K562 (cell line): ENCODE data around the gene TBC1D16. TPM values are rescaled to one million over a fixed set of nuclear protein-coding genes. Genes with fewer than 3 reads are reported as not detected.

ENCODE experiments used
- ATAC-seq: fragments of 200-7000 bp; cut with Tn5 transposase; 3 replicates; pipeline ENCODE4 v1.9.1; 2020; ENCODE audit warnings: moderate library complexity
- BruUV-seq: library from RNA; stranded (reverse); fragments of 400-500 nt; replicated peaks from 2 replicates; lab custom pipeline; 2021; lab: Mats Ljungman, UMichigan
- CTCF ChIA-PET: fragments of 300-600 bp; formaldehyde crosslinking; extraction: SDS; loops from one replicate; lab custom pipeline; 2021; ENCODE audit warnings: low intra/inter-chr PET ratio; lab: Yijun Ruan, JAX
- POLR2A ChIA-PET: fragments of 300-600, 350-650 bp; sonication (Branson Sonifier 250); formaldehyde crosslinking; extraction: SDS; loops from one replicate; lab custom pipeline; 2021; ENCODE audit warnings: antibody characterized with exemption, inconsistent platforms; lab: Yijun Ruan, JAX
- DNase-seq, 4 experiments: peaks; one replicate each; pipeline versions ENCODE4 v3.0.0 to v3.0.0-alpha.2; 2011 to 2018; ENCODE audit warnings: low spot score in 3 of 4, mixed read lengths in 3 of 4; ENCODE audit errors: extremely low read depth in 1 of 4
- FAIRE-seq: peaks from 2 replicates; lab custom pipeline; 2011; peaks lifted over from hg19 to GRCh38; lab: Jason Lieb, UNC
- H2AFZ ChIP-seq: 2 replicates; pipeline ENCODE4 v1.6.0; 2011; ENCODE audit warnings: low read depth, low read length, control low read depth, inconsistent platforms
- H3K27ac ChIP-seq: fragments of 200-600 bp; 3 replicates; pipeline ENCODE4 v1.8.0; 2011; ENCODE audit warnings: low read depth, mild to moderate bottlenecking, control low read depth, inconsistent platforms, low read length, moderate library complexity, mixed read lengths; ENCODE audit errors: extremely low read depth
- H3K27me3 ChIP-seq, 2 experiments: fragments of 300-600 bp in 1 of 2; 2 replicates in 1 of 2; 3 replicates in 1 of 2; pipeline versions ENCODE4 v1.6.0 to v1.8.0; 2011; ENCODE audit warnings: inconsistent platforms in 2 of 2, low read length in 2 of 2, mild to moderate bottlenecking in 1 of 2, mixed read lengths in 1 of 2, moderate library complexity in 1 of 2; ENCODE audit not compliant: control insufficient read depth in 2 of 2, insufficient read depth in 2 of 2
- H3K36me3 ChIP-seq: fragments of 300-600 bp; 3 replicates; pipeline ENCODE4 v1.8.0; 2011; ENCODE audit warnings: mild to moderate bottlenecking, low read length, inconsistent platforms; ENCODE audit not compliant: control insufficient read depth, insufficient read depth
- H3K4me1 ChIP-seq, 2 experiments: fragments of 200-600 bp in 1 of 2; replicated peaks in 1 of 2; 2 replicates in 1 of 2; 3 replicates in 1 of 2; pipeline versions ENCODE4 v1.5.1 to v1.8.0; 2011; ENCODE audit warnings: inconsistent platforms in 2 of 2, low read length in 2 of 2, mild to moderate bottlenecking in 1 of 2, mixed read lengths in 1 of 2, moderate library complexity in 1 of 2; ENCODE audit not compliant: control insufficient read depth in 2 of 2, insufficient read depth in 2 of 2
- H3K4me2 ChIP-seq: 2 replicates; pipeline ENCODE4 v1.6.1; 2011; ENCODE audit warnings: low read length, control low read depth, inconsistent platforms, mixed read lengths; ENCODE audit not compliant: insufficient read depth
- H3K4me3 ChIP-seq: fragments of 200-600 bp; sonication (generic), shearing (Covaris generic); 2 replicates; pipeline ENCODE4 v1.5.1; 2016; ENCODE audit warnings: control low read depth, inconsistent platforms
- H3K79me2 ChIP-seq: fragments of 200-600 bp; 3 replicates; pipeline ENCODE4 v1.8.0; 2011; ENCODE audit warnings: low read length, inconsistent platforms; ENCODE audit not compliant: control insufficient read depth, insufficient read depth
- H3K9ac ChIP-seq, 2 experiments: 2 replicates each; pipeline versions ENCODE4 v1.6.0 to v1.6.1; 2011; ENCODE audit warnings: low read depth in 2 of 2, low read length in 2 of 2, control low read depth in 1 of 2, inconsistent platforms in 1 of 2, mild to moderate bottlenecking in 1 of 2, mixed read lengths in 1 of 2; ENCODE audit not compliant: insufficient read depth in 1 of 2
- H3K9me1 ChIP-seq: one replicate; pipeline ENCODE4 v1.6.0; 2011; ENCODE audit warnings: inconsistent platforms, mild to moderate bottlenecking, low read length, moderate library complexity; ENCODE audit not compliant: control insufficient read depth, insufficient read depth
- H3K9me3 ChIP-seq: replicated peaks from 2 replicates; pipeline ENCODE4 v1.5.1; 2011; ENCODE audit warnings: low read depth, low read length, inconsistent platforms; ENCODE audit not compliant: control insufficient read depth, insufficient read depth
- H4K20me1 ChIP-seq: replicated peaks from 2 replicates; pipeline ENCODE4 v1.6.1; 2011; ENCODE audit warnings: low read length, inconsistent platforms, mixed read lengths; ENCODE audit not compliant: control insufficient read depth, insufficient read depth
- ATF1 ChIP-seq, 2 experiments: fragments of 450-650 bp in 1 of 2; IDR thresholded peaks; 2 replicates each; pipeline ENCODE4 v1.6.1; 2016; ENCODE audit warnings: missing compliant biosample characterization in 1 of 2, missing genetic modification characterization in 1 of 2
- CBX1 ChIP-seq: sonication (generic); IDR thresholded peaks from 2 replicates; pipeline ENCODE4 v1.6.1; 2016; ENCODE audit warnings: antibody characterized with exemption, low read depth, mild to moderate bottlenecking
- E2F6 ChIP-seq, 2 experiments: IDR thresholded peaks; 2 replicates each; pipeline ENCODE4 v1.6.1; 2011; ENCODE audit warnings: borderline replicate concordance in 1 of 2, control low read depth in 1 of 2, low read depth in 1 of 2, low read length in 1 of 2, mild to moderate bottlenecking in 1 of 2, mixed read lengths in 1 of 2, moderate library complexity in 1 of 2; ENCODE audit not compliant: insufficient read depth in 1 of 2, insufficient read length in 1 of 2, poor library complexity in 1 of 2, severe bottlenecking in 1 of 2; ENCODE audit errors: extremely low read depth in 1 of 2
- HNRNPLL ChIP-seq: fragments of 200-400 bp; formaldehyde crosslinking; IDR thresholded peaks from 2 replicates; pipeline ENCODE4 v1.6.1; 2017; ENCODE audit warnings: low read length, low read depth, mild to moderate bottlenecking; ENCODE audit not compliant: poor library complexity, severe bottlenecking
- NCOA1 ChIP-seq: fragments of 450-650 bp; IDR thresholded peaks from 2 replicates; pipeline ENCODE4 v1.6.1; 2016; ENCODE audit warnings: low read depth
- NCOR1 ChIP-seq: fragments of 450-650 bp; IDR thresholded peaks from 2 replicates; pipeline ENCODE4 v1.6.1; 2016; ENCODE audit warnings: mild to moderate bottlenecking, moderate library complexity
- NEUROD1 ChIP-seq: fragments of 150-350 bp; IDR thresholded peaks from 2 replicates; pipeline ENCODE4 v1.6.1; 2014; ENCODE audit warnings: borderline replicate concordance, low read length, low read depth; ENCODE audit not compliant: partially characterized antibody
- PHF21A ChIP-seq: fragments of 450-650 bp; IDR thresholded peaks from 2 replicates; pipeline ENCODE4 v1.6.1; 2017; ENCODE audit warnings: low read depth, borderline replicate concordance
- PTTG1 ChIP-seq: fragments of 450-650 bp; IDR thresholded peaks from 2 replicates; pipeline ENCODE4 v1.6.1; 2016; ENCODE audit warnings: low read depth, mild to moderate bottlenecking, missing genetic modification characterization, missing compliant biosample characterization
- SAFB2 ChIP-seq: fragments of 200-400 bp; formaldehyde crosslinking; IDR thresholded peaks from 2 replicates; pipeline ENCODE4 v1.6.1; 2018; ENCODE audit warnings: borderline replicate concordance, low read length, low read depth, moderate library complexity; ENCODE audit not compliant: severe bottlenecking
- SAP30 ChIP-seq: fragments of 200-600 bp; sonication (generic); IDR thresholded peaks from 2 replicates; pipeline ENCODE4 v1.6.1; 2012; ENCODE audit warnings: borderline replicate concordance, low read depth, mild to moderate bottlenecking, moderate library complexity, low read length, control low read depth, inconsistent platforms; ENCODE audit not compliant: insufficient read depth, poor library complexity, severe bottlenecking
- YY1 ChIP-seq, 3 experiments: IDR thresholded peaks; 2 replicates each; pipeline ENCODE4 v1.6.1; 2011; ENCODE audit warnings: low read length in 2 of 3, mild to moderate bottlenecking in 2 of 3, moderate library complexity in 2 of 3, borderline replicate concordance in 1 of 3, control low read depth in 1 of 3, low read depth in 1 of 3; ENCODE audit not compliant: insufficient read depth in 3 of 3, insufficient replicate concordance in 2 of 3, control insufficient read depth in 1 of 3, insufficient read length in 1 of 3; ENCODE audit errors: extremely low read depth in 1 of 3
- ZNF134 ChIP-seq: fragments of 250-450 bp; sonication (Bioruptor Pico); conservative IDR thresholded peaks from 2 replicates; pipeline ENCODE4 v1.4.0; 2020
- ZNF140 ChIP-seq: fragments of 250-450 bp; sonication (Bioruptor Pico); IDR thresholded peaks from 2 replicates; pipeline ENCODE4 v1.8.0; 2021; ENCODE audit warnings: moderate library complexity, mild to moderate bottlenecking, inconsistent platforms
- ZNF24 ChIP-seq: fragments of 450-650 bp; IDR thresholded peaks from 2 replicates; pipeline ENCODE4 v1.6.1; 2016
- ZNF41 ChIP-seq: fragments of 250-450 bp; sonication (Bioruptor Pico); conservative IDR thresholded peaks from 2 replicates; pipeline ENCODE4 v1.4.0; 2020; ENCODE audit warnings: mild to moderate bottlenecking
- ZNF518B ChIP-seq: fragments of 250-450 bp; sonication (Bioruptor Pico); IDR thresholded peaks from 2 replicates; pipeline ENCODE4 v1.5.0; 2021; ENCODE audit warnings: mild to moderate bottlenecking, moderate library complexity
- ZNF561 ChIP-seq: fragments of 450-650 bp; formaldehyde crosslinking; conservative IDR thresholded peaks from 2 replicates; pipeline ENCODE4 v1.4.0; 2020; ENCODE audit warnings: mild to moderate bottlenecking, moderate library complexity
- WGBS: fragments of 100-300 bp; shearing (Covaris generic); methylation state at CpG from one replicate; pipeline ENCODE4 v1.1.6; 2016; ENCODE audit warnings: low coverage, mixed read lengths; ENCODE audit not compliant: insufficient coverage; ENCODE audit errors: missing lambda C conversion rate; 5-methylcytosine and 5-hydroxymethylcytosine counted together
- in situ Hi-C: fragments of 300-500 bp; cut with MboI; formaldehyde crosslinking; loops from 4 replicates; pipeline ENCODE4 v1.15.0; 2018; ENCODE audit warnings: inconsistent platforms, mixed read lengths
- intact Hi-C: fragments of 100-400 bp; cut with micrococcal nuclease; formaldehyde crosslinking; loops from 2 replicates; pipeline ENCODE4 v1.14.2; 2022
- polyA plus RNA-seq, 8 experiments: library from polyadenylated mRNA; depleted of rRNA in 4 of 8; stranded (reverse) in 5 of 8; unstranded in 3 of 8; fragments of >200 nt; fragmentation: Nextera tagmentation in 2 of 8; fragmentation: Illumina TruSeq in 1 of 8; extraction: Ambion mirVana in 2 of 8; extraction: Trizol in 1 of 8; gene quantifications; 2 replicates each; pipeline versions ENCODE4 v1.2.1 to v1.2.3, GENCODE V29; 2011 to 2014; ENCODE audit warnings: inconsistent platforms in 1 of 8, missing spikeins in 1 of 8
- total RNA-seq, 7 experiments: library from RNA; depleted of rRNA in 6 of 7; stranded (reverse); fragments of >200 nt in 6 of 7; fragmentation: Illumina TruSeq in 2 of 7; extraction: Trizol in 2 of 7; gene quantifications; 2 replicates each; pipeline versions ENCODE4 v1.2.1 to v1.2.3, GENCODE V29; 2011 to 2021; ENCODE audit warnings: low replicate concordance in 1 of 7

The TBC1D16 gene
- total and polyA plus RNA-seq, 9 of the 15 experiments (the other 6 are each of a cell fraction or from before 2014, with no cell fraction given) = 0.01 to 0.20 (median 0.03) TPM; not detected in 1

- in situ Hi-C loops (no loop called here), intact Hi-C loops (no loop called here)
- CTCF ChIA-PET = interaction anchor here (0.6 to 0.8 kb wide), 2 partner anchors 23 to 187 kb away, joined by 4 read pairs; no protein-coding TSS in a partner anchor
- POLR2A ChIA-PET = interaction anchor here (1.0 to 1.1 kb wide), 2 partner anchors 12 to 28 kb away, joined by 3 to 4 read pairs; no protein-coding TSS in a partner anchor
- Histone ChIP-seq H4K20me1 (peaks cover 2% of the 10 kb centered on the region), H2AFZ (no peak overlapping the region), H3K27me3 (peaks cover 71 to 87% of the 10 kb centered on the region in 2 experiments), H3K79me2 (no peaks in the 10 kb centered on the region), H3K36me3 (no peaks in the 10 kb centered on the region), H3K27ac (no peak overlapping the region), H3K4me2 (no peak overlapping the region), H3K9ac (no peak overlapping the region), H3K9me1 (no peaks in the 10 kb centered on the region), H3K9me3 (no peaks in the 10 kb centered on the region), H3K4me1 (peaks cover 0 to 20% of the 10 kb centered on the region in 2 experiments; a peak in 2 of 5 replicates), H3K4me3 (no peak overlapping the region)
- FAIRE-seq = no peak
- BruUV-seq = no TSS peak
- WGBS = 16% methylated on average over 23 of the region's 23 CpGs
- DNase-seq = no peak
- ATAC-seq = no peak
- TF ChIP-seq SAP30 = no peak
- no peak for TF ChIP-seq ZNF518B
- no peak for TF ChIP-seq ATF1 (CRISPR knock-in tag; IDR thresholded peaks at IDR 0.05)
- no peak for TF ChIP-seq ATF1 (tag; IDR thresholded peaks at IDR 0.05)
- TF ChIP-seq ZNF41 = no peak
- TF ChIP-seq CBX1 = no peak
- TF ChIP-seq HNRNPLL = no peak
- no peak for TF ChIP-seq ZNF140 (CRISPR knock-in tag)
- TF ChIP-seq NEUROD1 = no peak
- no peak for TF ChIP-seq ZNF134
- TF ChIP-seq SAFB2 = no peak
- no peak for TF ChIP-seq YY1 (IDR thresholded peaks at IDR 0.05; ENCODE audit: borderline replicate concordance in 1 of 3, control insufficient read depth in 1 of 3, extremely low read depth in 1 of 3, insufficient read depth in 3 of 3, insufficient read length in 1 of 3, insufficient replicate concordance in 2 of 3, low read depth in 1 of 3, low read length in 2 of 3)
- no peak for TF ChIP-seq ZNF24
- no peak for TF ChIP-seq PTTG1
- no peak for TF ChIP-seq ZNF561 (CRISPR knock-in tag)
- no peak for TF ChIP-seq E2F6 (IDR thresholded peaks at IDR 0.05; ENCODE audit: borderline replicate concordance in 1 of 2, extremely low read depth in 1 of 2, insufficient read depth in 1 of 2, insufficient read length in 1 of 2, low read depth in 1 of 2, low read length in 1 of 2, poor library complexity in 1 of 2, severe bottlenecking in 1 of 2)
- TF ChIP-seq PHF21A = no peak
- no peak for TF ChIP-seq NCOR1
- no peak for TF ChIP-seq NCOA1
Observed at GRCh38 chr17:79981661-79982101, 54.0 kb downstream of the TBC1D16 start.
